Neuronal stem cell (in vitro differentiated cells): Measurements from ENCODE around the gene ANLN.
"Not testable (repeated sequence)": the region's sequence is repeated elsewhere in the genome, so short reads cannot be mapped to it uniquely, and the experiment has no call there.

Experiments used
- DNase-seq: peaks from one replicate; pipeline ENCODE4 v3.0.0-alpha.2; 2013; ENCODE audit warnings: low spot score
- H2AFZ ChIP-seq: one replicate; pipeline ENCODE4 v1.6.1; 2013; ENCODE audit warnings: mild to moderate bottlenecking, low read length, inconsistent platforms
- H2AK5ac ChIP-seq: 2 replicates; pipeline ENCODE4 v1.6.1; 2013; ENCODE audit warnings: low read depth, mild to moderate bottlenecking, inconsistent platforms, low read length, moderate library complexity, mixed read lengths
- H2BK120ac ChIP-seq: 2 replicates; pipeline ENCODE4 v1.6.1; 2013; ENCODE audit warnings: low read depth, mild to moderate bottlenecking, inconsistent platforms, low read length, moderate library complexity, mixed read lengths
- H2BK12ac ChIP-seq: one replicate; pipeline ENCODE4 v1.6.1; 2013; ENCODE audit warnings: low read length, inconsistent platforms
- H2BK15ac ChIP-seq: 2 replicates; pipeline ENCODE4 v1.6.1; 2013; ENCODE audit warnings: mild to moderate bottlenecking, low read length, inconsistent platforms, mixed read lengths
- H2BK5ac ChIP-seq: one replicate; pipeline ENCODE4 v1.6.1; 2013; ENCODE audit warnings: inconsistent platforms, mild to moderate bottlenecking, low read length, moderate library complexity
- H3K14ac ChIP-seq: one replicate; pipeline ENCODE4 v1.6.1; 2013; ENCODE audit warnings: low read length, inconsistent platforms
- H3K18ac ChIP-seq: 2 replicates; pipeline ENCODE4 v1.6.1; 2013; ENCODE audit warnings: low read length, inconsistent platforms
- H3K23ac ChIP-seq: 2 replicates; pipeline ENCODE4 v1.6.1; 2013; ENCODE audit warnings: low read depth, mild to moderate bottlenecking, mixed read lengths, low read length, inconsistent platforms; ENCODE audit not compliant: poor library complexity
- H3K27ac ChIP-seq: replicated peaks from 3 replicates; pipeline ENCODE4 v1.5.1; 2013; ENCODE audit warnings: low read length, inconsistent platforms
- H3K27me3 ChIP-seq, 3 experiments: 2 replicates each; pipeline ENCODE4 v1.6.1; 2013; ENCODE audit warnings: low read length in 3 of 3, mild to moderate bottlenecking in 2 of 3, inconsistent platforms in 1 of 3, low read depth in 1 of 3, mixed read lengths in 1 of 3, moderate library complexity in 1 of 3; ENCODE audit not compliant: control insufficient read depth in 3 of 3, insufficient read depth in 3 of 3
- H3K36me3 ChIP-seq, 2 donors: replicated peaks in 1 of 2; 2 replicates each; pipeline ENCODE4 v1.6.1; 2013; ENCODE audit warnings: low read length in 2 of 2; ENCODE audit not compliant: control insufficient read depth in 2 of 2, insufficient read depth in 2 of 2
- H3K4ac ChIP-seq: 2 replicates; pipeline ENCODE4 v1.6.1; 2013; ENCODE audit warnings: inconsistent platforms, mild to moderate bottlenecking, low read length, moderate library complexity
- H3K4me1 ChIP-seq, 2 donors: 1 replicate in 1 of 2; 2 replicates in 1 of 2; pipeline ENCODE4 v1.6.1; 2013; ENCODE audit warnings: low read length in 2 of 2, low read depth in 1 of 2; ENCODE audit not compliant: control insufficient read depth in 2 of 2, insufficient read depth in 1 of 2
- H3K4me2 ChIP-seq: one replicate; pipeline ENCODE4 v1.6.1; 2013; ENCODE audit warnings: mild to moderate bottlenecking, low read length, inconsistent platforms; ENCODE audit not compliant: insufficient read depth, poor library complexity, severe bottlenecking
- H3K4me3 ChIP-seq, 2 donors: 2 replicates each; pipeline ENCODE4 v1.5.1; 2013; ENCODE audit warnings: low read length in 2 of 2, mild to moderate bottlenecking in 2 of 2, inconsistent platforms in 1 of 2, moderate library complexity in 1 of 2
- H3K79me1 ChIP-seq: one replicate; pipeline ENCODE4 v1.6.1; 2013; ENCODE audit warnings: low read depth, mild to moderate bottlenecking, inconsistent platforms, low read length, moderate library complexity
- H3K9ac ChIP-seq: one replicate; pipeline ENCODE4 v1.6.1; 2013; ENCODE audit warnings: mild to moderate bottlenecking, low read depth, low read length, inconsistent platforms; ENCODE audit not compliant: poor library complexity
- H3K9me3 ChIP-seq, 2 donors: replicated peaks in 1 of 2; 2 replicates each; pipeline versions ENCODE3 to v1.6.1; 2013; ENCODE audit warnings: low read length in 2 of 2, mild to moderate bottlenecking in 2 of 2, inconsistent platforms in 1 of 2, low read depth in 1 of 2, mixed read lengths in 1 of 2, moderate library complexity in 1 of 2; ENCODE audit not compliant: control insufficient read depth in 2 of 2, insufficient read depth in 1 of 2
- H4K8ac ChIP-seq: one replicate; pipeline ENCODE4 v1.6.1; 2013; ENCODE audit warnings: low read depth, mild to moderate bottlenecking, inconsistent platforms, low read length, moderate library complexity
- H4K91ac ChIP-seq: one replicate; pipeline ENCODE4 v1.6.1; 2013; ENCODE audit warnings: low read length, low read depth, mild to moderate bottlenecking, inconsistent platforms; ENCODE audit not compliant: poor library complexity
- WGBS, 2 donors: extraction: QIAGEN DNeasy Blood & Tissue Kit; methylation state at CpG; one replicate each; pipeline ENCODE4 v1.1.7; 2013; ENCODE audit warnings: missing lambda C conversion rate in 2 of 2, mixed read lengths in 1 of 2; ENCODE audit not compliant: insufficient read length in 2 of 2, insufficient replicate concordance in 1 of 2; ENCODE audit errors: extremely low coverage in 2 of 2; 5-methylcytosine and 5-hydroxymethylcytosine counted together

ANLN gene

GRCh38 chr7:36484265-36484664, 94.6 kb downstream of the ANLN start:
- Histone ChIP-seq H3K4ac (no peak overlapping the region), H3K18ac (no peak overlapping the region), H3K4me1 (no peaks in the 10 kb centered on the region), H3K36me3 (no peaks in the 10 kb centered on the region), H3K79me1 (no peaks in the 10 kb centered on the region), H3K27me3 (no peaks in the 10 kb centered on the region), H3K9me3 (peaks cover 0 to 5% of the 10 kb centered on the region in 2 donors), H2AFZ (no peak overlapping the region), H2BK120ac (no peak overlapping the region), H4K91ac (no peak overlapping the region), H3K4me3 (no peak overlapping the region), H4K8ac (no peak overlapping the region), H3K4me2 (no peak overlapping the region), H2AK5ac (no peak overlapping the region), H3K23ac (no peak overlapping the region), H2BK5ac (no peak overlapping the region), H3K9ac (no peak overlapping the region), H3K14ac (no peak overlapping the region), H2BK12ac (no peak overlapping the region), H3K27ac (no peak overlapping the region), H2BK15ac (no peak overlapping the region)
- no CpG with 5 or more reads among the region's 8 CpGs for WGBS, 2 donors
- no peak for DNase-seq

DNA sequence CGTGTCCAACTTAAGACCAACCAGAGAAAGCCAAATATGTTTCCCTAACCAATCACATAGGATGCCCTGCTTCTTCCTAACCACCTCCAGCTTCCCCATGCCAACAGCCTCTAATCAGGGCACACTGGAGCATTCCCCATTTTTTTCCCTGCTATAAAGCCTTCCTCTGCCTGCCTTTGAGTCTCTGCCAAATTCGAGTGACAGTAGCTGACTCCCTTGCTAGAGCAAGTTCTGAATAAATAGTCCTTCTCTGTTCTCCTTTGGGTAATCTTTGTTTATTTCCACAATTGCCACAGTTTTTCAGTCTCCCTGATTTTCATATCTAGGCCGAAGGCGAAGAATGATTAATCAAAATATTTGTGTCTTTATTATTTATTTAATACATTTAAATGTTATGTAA, 96.7 kb downstream of the ANLN start:
- Histone ChIP-seq H3K18ac (no peak overlapping the region), H3K23ac (no peak overlapping the region), H2BK120ac (no peak overlapping the region), H3K4me1 (no peaks in the 10 kb centered on the region), H4K8ac (no peak overlapping the region), H4K91ac (no peak overlapping the region), H3K79me1 (no peaks in the 10 kb centered on the region), H3K9me3 (peaks cover 0 to 6% of the 10 kb centered on the region in 2 donors), H3K27ac (no peak overlapping the region), H3K36me3 (no peaks in the 10 kb centered on the region), H2AFZ (peak overlapping the region; percentile 46), H3K9ac (no peak overlapping the region), H2BK12ac (no peak overlapping the region), H3K4me2 (no peak overlapping the region), H3K4ac (no peak overlapping the region), H3K27me3 (no peaks in the 10 kb centered on the region), H2BK15ac (no peak overlapping the region), H2BK5ac (no peak overlapping the region), H3K4me3 (no peak overlapping the region), H2AK5ac (no peak overlapping the region), H3K14ac (no peak overlapping the region)
- WGBS, 2 donors: no CpG with 5 or more reads among the region's 4 CpGs
- no peak for DNase-seq

DNA sequence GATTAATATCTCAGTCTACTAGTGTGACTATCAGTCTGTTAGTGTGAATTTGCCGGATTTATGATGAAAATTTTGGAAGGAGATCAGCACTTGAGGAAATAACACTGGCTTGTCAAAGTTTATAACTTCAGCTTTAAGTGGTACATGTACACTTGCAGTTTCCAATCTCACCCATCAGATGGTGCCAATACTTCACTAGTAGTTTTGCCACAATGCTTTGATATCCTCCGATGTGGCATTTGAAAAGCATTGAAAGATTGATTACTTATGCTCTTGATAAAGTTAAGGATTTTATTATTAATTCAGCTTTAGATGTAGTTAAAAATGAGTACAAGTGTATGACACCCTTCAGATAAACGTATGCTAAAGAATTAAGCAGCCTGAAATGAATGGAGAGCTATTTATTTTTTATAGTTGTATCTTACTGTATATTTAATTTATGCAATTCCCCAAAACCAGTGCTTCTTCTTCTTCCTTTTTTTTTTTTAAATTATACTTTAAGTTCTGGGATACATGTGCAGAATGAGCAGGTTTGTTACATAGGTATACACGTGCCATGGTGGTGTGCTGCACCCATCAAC, 98.2 kb downstream of the ANLN start:
- Histone ChIP-seq H2BK5ac (no peak overlapping the region), H3K9me3 (peaks cover 0 to 3% of the 10 kb centered on the region in 2 donors)

GRCh38 chr7:36488672-36489071, 99.0 kb downstream of the ANLN start:
- H2BK12ac ChIP-seq, H3K4me2 ChIP-seq, H3K79me1 ChIP-seq, H2BK120ac ChIP-seq, H3K9me3 ChIP-seq, H3K14ac ChIP-seq, H2BK5ac ChIP-seq, H3K27ac ChIP-seq, H3K36me3 ChIP-seq, H4K8ac ChIP-seq, H3K23ac ChIP-seq, DNase-seq, H4K91ac ChIP-seq, H3K4me3 ChIP-seq, H3K27me3 ChIP-seq, H2AFZ ChIP-seq, H2BK15ac ChIP-seq, H3K4me1 ChIP-seq, H3K9ac ChIP-seq, H2AK5ac ChIP-seq, H3K4ac ChIP-seq, H3K18ac ChIP-seq: not testable (repeated sequence)
- no CpG with 5 or more reads among the region's 5 CpGs for WGBS, 2 donors

More for the DNA sequence above, 98.2 kb downstream of the ANLN start:
- no peak overlapping the region for H3K4me3 ChIP-seq
- H2AFZ ChIP-seq: no peak overlapping the region
- WGBS, 2 donors: no CpG with 5 or more reads among the region's 4 CpGs
- no peaks in the 10 kb centered on the region for H3K79me1 ChIP-seq
- H3K9ac ChIP-seq: no peak overlapping the region
- H3K36me3 ChIP-seq: no peaks in the 10 kb centered on the region
- no peak overlapping the region for H3K4ac ChIP-seq
- H3K27ac ChIP-seq: no peak overlapping the region
- H4K91ac ChIP-seq: no peak overlapping the region
- DNase-seq: peak; percentile 42
- H3K23ac ChIP-seq: no peak overlapping the region
- H2AK5ac ChIP-seq: no peak overlapping the region
- no peak overlapping the region for H2BK120ac ChIP-seq
- no peaks in the 10 kb centered on the region for H3K4me1 ChIP-seq
- no peak overlapping the region for H2BK12ac ChIP-seq
- H4K8ac ChIP-seq: no peak overlapping the region
- no peak overlapping the region for H3K18ac ChIP-seq
- no peaks in the 10 kb centered on the region for H3K27me3 ChIP-seq
- H3K14ac ChIP-seq: no peak overlapping the region
- no peak overlapping the region for H3K4me2 ChIP-seq
- no peak overlapping the region for H2BK15ac ChIP-seq
